GM15510 (cell line): ENCODE results near the gene NRG3.

ENCODE experiments used
- POLR2A ChIP-seq: IDR thresholded peaks from 3 replicates; pipeline ENCODE4 v1.6.1; 2011; ENCODE audit warnings: borderline replicate concordance; ENCODE audit not compliant: insufficient read length; ENCODE audit errors: extremely low read depth

The NRG3 gene

DNA sequence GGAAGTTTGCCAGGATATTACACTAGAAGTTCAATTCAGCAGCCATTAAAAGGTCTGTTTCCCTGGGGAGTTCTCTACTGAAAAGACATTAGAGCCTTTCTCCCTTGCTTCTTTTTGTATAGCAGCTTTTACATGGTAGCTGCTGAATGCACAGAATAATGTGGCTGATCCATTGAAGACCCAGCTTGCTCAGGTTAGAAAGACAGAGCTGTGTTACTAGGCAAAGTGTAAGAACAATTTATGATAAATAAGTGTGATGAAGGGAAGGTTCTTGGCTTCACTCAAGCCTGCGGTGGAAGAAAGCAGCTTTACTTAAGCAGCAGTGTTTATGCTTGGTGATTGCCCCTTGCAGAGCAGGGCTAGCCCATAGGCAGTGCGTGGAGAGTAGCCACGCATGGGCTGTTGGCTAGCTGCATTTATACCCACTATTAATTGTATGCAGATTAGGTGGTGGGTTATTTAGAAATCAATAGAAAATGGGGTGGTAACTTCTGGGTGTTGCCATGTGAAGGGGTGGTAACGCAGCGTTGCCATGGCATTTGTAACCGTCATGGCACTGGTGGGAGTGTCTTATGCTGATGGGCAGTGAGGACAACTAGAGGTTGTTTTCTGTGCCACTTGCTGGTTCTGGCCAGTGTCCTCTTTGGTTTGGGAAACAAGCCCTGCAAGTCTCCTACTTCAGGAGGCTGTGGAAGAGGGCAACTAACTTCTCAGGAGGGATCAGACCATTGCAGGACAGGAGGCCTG is 942.9 kb downstream of the NRG3 start:
- TF ChIP-seq POLR2A = no peak

DNA sequence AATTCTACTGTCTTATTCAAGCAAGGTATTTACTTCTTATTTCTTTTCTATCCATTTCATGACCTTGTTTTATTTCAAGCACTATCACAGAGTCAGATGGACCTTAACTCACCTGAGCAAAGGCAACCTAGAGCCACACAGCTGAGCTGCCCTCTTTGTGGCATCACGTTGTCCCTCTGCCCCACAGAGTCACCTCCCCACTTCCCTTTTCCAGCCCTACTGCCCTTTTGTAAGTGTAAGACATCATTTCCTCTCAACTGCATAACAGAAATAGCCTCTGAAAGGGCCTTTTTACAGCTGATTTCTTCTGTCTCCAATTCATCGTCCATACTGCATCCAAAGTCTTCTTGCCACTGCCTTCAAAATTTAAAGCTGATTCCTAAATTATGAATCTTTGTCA is 946.0 kb downstream of the NRG3 start:
- no peak for TF ChIP-seq POLR2A

DNA sequence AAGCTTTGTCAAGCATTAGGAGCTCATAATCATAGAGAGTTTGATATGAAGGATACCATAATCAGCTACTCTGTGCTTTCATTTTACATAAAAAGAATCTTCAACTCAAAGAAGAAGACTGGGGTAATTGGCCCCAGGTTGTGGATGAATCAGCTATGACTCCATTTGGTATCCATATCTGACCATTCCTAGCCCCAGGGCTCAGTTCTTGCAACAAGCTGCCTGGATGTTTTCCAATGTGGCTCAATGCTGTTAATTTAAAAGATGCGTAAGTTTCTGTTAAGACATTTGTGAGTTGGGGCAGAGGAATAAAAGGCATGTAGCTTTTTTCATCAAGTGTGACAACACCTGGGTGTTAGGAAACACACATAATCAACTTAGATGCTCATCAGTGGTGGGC is 951.1 kb downstream of the NRG3 start:
- no peak for TF ChIP-seq POLR2A

GRCh38 chr10:82827901-82828300 is 952.9 kb downstream of the NRG3 start:
- TF ChIP-seq POLR2A = no peak

GRCh38 chr10:82847242-82847641 is 972.2 kb downstream of the NRG3 start:
- no peak for TF ChIP-seq POLR2A

DNA sequence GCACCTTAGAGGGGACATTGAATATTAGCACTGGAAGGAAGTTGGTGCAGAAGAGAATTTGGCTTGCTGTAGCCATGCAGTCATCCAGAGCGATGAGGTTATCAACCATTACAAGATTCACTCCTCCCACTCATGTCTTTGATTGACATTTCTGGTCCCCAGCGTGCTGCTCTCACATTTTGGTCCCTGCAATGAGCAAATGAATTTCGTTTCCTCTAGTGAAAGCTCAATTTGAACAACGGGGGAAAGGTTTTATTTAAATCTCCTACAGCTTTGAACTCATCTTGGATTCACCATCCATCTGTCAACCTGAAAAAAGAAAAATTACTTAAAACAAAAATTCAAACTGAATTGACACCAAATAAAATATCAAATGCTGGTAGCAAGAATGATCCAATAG is 975.2 kb downstream of the NRG3 start:
- no peak for TF ChIP-seq POLR2A

- TF ChIP-seq POLR2A = no peak
Observed at GRCh38 chr10:82856957-82857613, 982.1 kb downstream of the NRG3 start.

DNA sequence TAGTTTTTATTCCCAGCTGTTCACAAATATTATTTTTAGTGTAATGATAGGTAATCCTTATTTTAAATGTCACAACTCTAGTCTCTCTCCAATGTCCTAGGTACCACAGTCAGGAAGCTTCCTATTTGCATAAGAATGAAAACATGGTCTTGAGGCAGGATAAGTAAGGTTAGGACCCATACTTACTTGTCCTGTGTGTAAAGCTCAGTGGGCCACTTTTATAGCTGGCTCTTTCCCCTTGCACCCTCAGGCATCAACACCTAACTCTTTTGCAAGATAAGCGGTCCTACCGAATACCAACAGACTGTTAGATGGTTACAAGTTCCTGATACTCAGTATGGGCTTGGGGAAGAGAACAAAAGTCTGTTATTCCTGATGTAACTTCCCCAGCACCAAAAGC is 986.9 kb downstream of the NRG3 start:
- TF ChIP-seq POLR2A = no peak

- no peak for TF ChIP-seq POLR2A
Observed at GRCh38 chr10:82865366-82865765, 990.4 kb downstream of the NRG3 start.

DNA sequence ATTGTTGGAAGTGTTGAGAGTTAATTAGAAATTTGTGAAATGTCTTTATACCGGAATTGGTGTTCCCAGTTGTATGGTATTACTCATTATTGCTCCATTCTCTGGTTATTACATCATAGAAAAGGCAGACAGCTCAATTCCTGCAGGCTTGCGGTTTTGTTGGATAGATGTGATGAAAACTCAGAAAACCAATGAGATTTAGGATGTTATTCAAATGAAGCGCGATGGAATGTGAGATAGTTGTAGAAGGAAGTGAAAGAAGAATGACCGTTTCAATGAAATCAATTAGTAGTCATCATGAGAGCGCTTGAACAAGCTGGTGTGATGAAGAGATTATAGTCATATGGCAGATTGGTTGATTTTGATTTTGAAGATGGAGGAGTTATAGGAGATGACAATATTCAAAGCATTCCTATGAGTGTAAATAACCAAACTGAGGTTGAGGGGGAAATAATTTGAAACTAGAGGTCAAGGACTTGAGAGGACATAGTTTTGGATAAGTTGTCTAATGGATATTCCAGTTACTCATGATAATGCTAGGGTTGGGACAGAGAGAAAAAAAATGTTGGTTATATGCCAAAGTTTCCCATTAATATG is 991.5 kb downstream of the NRG3 start:
- no peak for TF ChIP-seq POLR2A

GRCh38 chr10:82867056-82867455 is 992.1 kb downstream of the NRG3 start:
- TF ChIP-seq POLR2A = no peak

GRCh38 chr10:82874671-82875070 is 999.7 kb downstream of the NRG3 start:
- no peak for TF ChIP-seq POLR2A

GRCh38 chr10:82880776-82881290 is 1005.8 kb downstream of the NRG3 start:
- no peak for TF ChIP-seq POLR2A

- no peak for TF ChIP-seq POLR2A
Observed at GRCh38 chr10:82882722-82883121, 1007.7 kb downstream of the NRG3 start.

- no peak for TF ChIP-seq POLR2A
Observed at GRCh38 chr10:82883603-82884002, 1008.6 kb downstream of the NRG3 start.

GRCh38 chr10:82887488-82887887 is 1012.5 kb downstream of the NRG3 start:
- no peak for TF ChIP-seq POLR2A
